K562 (cell line): Measurements from ENCODE around the gene CFAP251. TPM values are rescaled to one million over a fixed set of nuclear protein-coding genes. Genes with fewer than 3 reads are reported as not detected.

Experiments
- BMI1 ChIP-seq: fragments of 150-350 bp; IDR thresholded peaks from 2 replicates; pipeline ENCODE4 v1.6.1; 2014; ENCODE audit warnings: low read length
- GABPB2 ChIP-seq: fragments of 250-450 bp; sonication (Bioruptor Pico); conservative IDR thresholded peaks from 2 replicates; pipeline ENCODE4 v1.5.1; 2021; ENCODE audit warnings: mild to moderate bottlenecking
- NBN ChIP-seq: fragments of 450-650 bp; IDR thresholded peaks from 2 replicates; pipeline ENCODE4 v1.6.1; 2016; ENCODE audit warnings: low read depth, mild to moderate bottlenecking
- POU5F1 ChIP-seq: fragments of 150-350 bp; IDR thresholded peaks from 2 replicates; pipeline ENCODE4 v1.6.1; 2014; ENCODE audit warnings: borderline replicate concordance, low read length, low read depth, mild to moderate bottlenecking; ENCODE audit not compliant: partially characterized antibody
- PREB ChIP-seq: sonication (generic); formaldehyde crosslinking; IDR thresholded peaks from 2 replicates; pipeline ENCODE4 v1.8.1; 2023; ENCODE audit warnings: mild to moderate bottlenecking, missing genetic modification reagents
- PTBP1 ChIP-seq: fragments of 200-400 bp; formaldehyde crosslinking; IDR thresholded peaks from 2 replicates; pipeline ENCODE4 v1.6.1; 2017; ENCODE audit warnings: low read depth, low read length
- SAP30 ChIP-seq: fragments of 200-600 bp; sonication (generic); IDR thresholded peaks from 2 replicates; pipeline ENCODE4 v1.6.1; 2012; ENCODE audit warnings: borderline replicate concordance, low read depth, mild to moderate bottlenecking, moderate library complexity, low read length, control low read depth, inconsistent platforms; ENCODE audit not compliant: insufficient read depth, poor library complexity, severe bottlenecking
- TGIF2 ChIP-seq: sonication (generic); formaldehyde crosslinking; IDR thresholded peaks from 2 replicates; pipeline ENCODE4 v1.8.1; 2022; ENCODE audit warnings: mild to moderate bottlenecking, missing genetic modification reagents, moderate library complexity
- USF2 ChIP-seq: sonication (generic); formaldehyde crosslinking; IDR thresholded peaks from 2 replicates; pipeline ENCODE4 v1.5.0; 2020; ENCODE audit warnings: missing genetic modification reagents
- ZNF124 ChIP-seq: sonication (generic); formaldehyde crosslinking; IDR thresholded peaks from 2 replicates; pipeline ENCODE4 v1.8.1; 2022; ENCODE audit warnings: missing genetic modification reagents
- ZNF324 ChIP-seq: fragments of 250-450 bp; sonication (Bioruptor Pico); IDR thresholded peaks from 2 replicates; pipeline ENCODE4 v1.4.0; 2020; ENCODE audit warnings: mild to moderate bottlenecking
- ZNF384 ChIP-seq: IDR thresholded peaks from 2 replicates; pipeline ENCODE4 v1.6.1; 2012; ENCODE audit warnings: low read depth, low read length, improper control_type of control experiment
- ZNF79 ChIP-seq: fragments of 250-450 bp; sonication (Bioruptor Pico); IDR thresholded peaks from 2 replicates; pipeline ENCODE4 v1.4.0; 2020; ENCODE audit warnings: low read depth, mild to moderate bottlenecking, moderate library complexity
- polyA plus RNA-seq, 8 experiments: library from polyadenylated mRNA; depleted of rRNA in 4 of 8; stranded (reverse) in 5 of 8; unstranded in 3 of 8; fragments of >200 nt; fragmentation: Nextera tagmentation in 2 of 8; fragmentation: Illumina TruSeq in 1 of 8; extraction: Ambion mirVana in 2 of 8; extraction: Trizol in 1 of 8; gene quantifications; 2 replicates each; pipeline versions ENCODE4 v1.2.1 to v1.2.3, GENCODE V29; 2011 to 2014; ENCODE audit warnings: inconsistent platforms in 1 of 8, missing spikeins in 1 of 8
- total RNA-seq, 7 experiments: library from RNA; depleted of rRNA in 6 of 7; stranded (reverse); fragments of >200 nt in 6 of 7; fragmentation: Illumina TruSeq in 2 of 7; extraction: Trizol in 2 of 7; gene quantifications; 2 replicates each; pipeline versions ENCODE4 v1.2.1 to v1.2.3, GENCODE V29; 2011 to 2021; ENCODE audit warnings: low replicate concordance in 1 of 7
- TF ChIP-seq, protein P1 (sequence below): fragments of 200-600 bp; sonication (generic); IDR thresholded peaks from one replicate; pipeline ENCODE4 v1.6.1; 2012; ENCODE audit warnings: mild to moderate bottlenecking, low read depth, low read length, inconsistent platforms

The CFAP251 gene
- total and polyA plus RNA-seq, 9 of the 15 experiments (the other 6 are each of a cell fraction or from before 2014, with no cell fraction given) = 16.6 to 31.0 (median 19.1) TPM

GRCh38 chr12:121888478-121889273 lies 29.7 kb upstream of the CFAP251 start, which contains the start of gene PSMD9 (continued):
- TF ChIP-seq, protein P1, sequence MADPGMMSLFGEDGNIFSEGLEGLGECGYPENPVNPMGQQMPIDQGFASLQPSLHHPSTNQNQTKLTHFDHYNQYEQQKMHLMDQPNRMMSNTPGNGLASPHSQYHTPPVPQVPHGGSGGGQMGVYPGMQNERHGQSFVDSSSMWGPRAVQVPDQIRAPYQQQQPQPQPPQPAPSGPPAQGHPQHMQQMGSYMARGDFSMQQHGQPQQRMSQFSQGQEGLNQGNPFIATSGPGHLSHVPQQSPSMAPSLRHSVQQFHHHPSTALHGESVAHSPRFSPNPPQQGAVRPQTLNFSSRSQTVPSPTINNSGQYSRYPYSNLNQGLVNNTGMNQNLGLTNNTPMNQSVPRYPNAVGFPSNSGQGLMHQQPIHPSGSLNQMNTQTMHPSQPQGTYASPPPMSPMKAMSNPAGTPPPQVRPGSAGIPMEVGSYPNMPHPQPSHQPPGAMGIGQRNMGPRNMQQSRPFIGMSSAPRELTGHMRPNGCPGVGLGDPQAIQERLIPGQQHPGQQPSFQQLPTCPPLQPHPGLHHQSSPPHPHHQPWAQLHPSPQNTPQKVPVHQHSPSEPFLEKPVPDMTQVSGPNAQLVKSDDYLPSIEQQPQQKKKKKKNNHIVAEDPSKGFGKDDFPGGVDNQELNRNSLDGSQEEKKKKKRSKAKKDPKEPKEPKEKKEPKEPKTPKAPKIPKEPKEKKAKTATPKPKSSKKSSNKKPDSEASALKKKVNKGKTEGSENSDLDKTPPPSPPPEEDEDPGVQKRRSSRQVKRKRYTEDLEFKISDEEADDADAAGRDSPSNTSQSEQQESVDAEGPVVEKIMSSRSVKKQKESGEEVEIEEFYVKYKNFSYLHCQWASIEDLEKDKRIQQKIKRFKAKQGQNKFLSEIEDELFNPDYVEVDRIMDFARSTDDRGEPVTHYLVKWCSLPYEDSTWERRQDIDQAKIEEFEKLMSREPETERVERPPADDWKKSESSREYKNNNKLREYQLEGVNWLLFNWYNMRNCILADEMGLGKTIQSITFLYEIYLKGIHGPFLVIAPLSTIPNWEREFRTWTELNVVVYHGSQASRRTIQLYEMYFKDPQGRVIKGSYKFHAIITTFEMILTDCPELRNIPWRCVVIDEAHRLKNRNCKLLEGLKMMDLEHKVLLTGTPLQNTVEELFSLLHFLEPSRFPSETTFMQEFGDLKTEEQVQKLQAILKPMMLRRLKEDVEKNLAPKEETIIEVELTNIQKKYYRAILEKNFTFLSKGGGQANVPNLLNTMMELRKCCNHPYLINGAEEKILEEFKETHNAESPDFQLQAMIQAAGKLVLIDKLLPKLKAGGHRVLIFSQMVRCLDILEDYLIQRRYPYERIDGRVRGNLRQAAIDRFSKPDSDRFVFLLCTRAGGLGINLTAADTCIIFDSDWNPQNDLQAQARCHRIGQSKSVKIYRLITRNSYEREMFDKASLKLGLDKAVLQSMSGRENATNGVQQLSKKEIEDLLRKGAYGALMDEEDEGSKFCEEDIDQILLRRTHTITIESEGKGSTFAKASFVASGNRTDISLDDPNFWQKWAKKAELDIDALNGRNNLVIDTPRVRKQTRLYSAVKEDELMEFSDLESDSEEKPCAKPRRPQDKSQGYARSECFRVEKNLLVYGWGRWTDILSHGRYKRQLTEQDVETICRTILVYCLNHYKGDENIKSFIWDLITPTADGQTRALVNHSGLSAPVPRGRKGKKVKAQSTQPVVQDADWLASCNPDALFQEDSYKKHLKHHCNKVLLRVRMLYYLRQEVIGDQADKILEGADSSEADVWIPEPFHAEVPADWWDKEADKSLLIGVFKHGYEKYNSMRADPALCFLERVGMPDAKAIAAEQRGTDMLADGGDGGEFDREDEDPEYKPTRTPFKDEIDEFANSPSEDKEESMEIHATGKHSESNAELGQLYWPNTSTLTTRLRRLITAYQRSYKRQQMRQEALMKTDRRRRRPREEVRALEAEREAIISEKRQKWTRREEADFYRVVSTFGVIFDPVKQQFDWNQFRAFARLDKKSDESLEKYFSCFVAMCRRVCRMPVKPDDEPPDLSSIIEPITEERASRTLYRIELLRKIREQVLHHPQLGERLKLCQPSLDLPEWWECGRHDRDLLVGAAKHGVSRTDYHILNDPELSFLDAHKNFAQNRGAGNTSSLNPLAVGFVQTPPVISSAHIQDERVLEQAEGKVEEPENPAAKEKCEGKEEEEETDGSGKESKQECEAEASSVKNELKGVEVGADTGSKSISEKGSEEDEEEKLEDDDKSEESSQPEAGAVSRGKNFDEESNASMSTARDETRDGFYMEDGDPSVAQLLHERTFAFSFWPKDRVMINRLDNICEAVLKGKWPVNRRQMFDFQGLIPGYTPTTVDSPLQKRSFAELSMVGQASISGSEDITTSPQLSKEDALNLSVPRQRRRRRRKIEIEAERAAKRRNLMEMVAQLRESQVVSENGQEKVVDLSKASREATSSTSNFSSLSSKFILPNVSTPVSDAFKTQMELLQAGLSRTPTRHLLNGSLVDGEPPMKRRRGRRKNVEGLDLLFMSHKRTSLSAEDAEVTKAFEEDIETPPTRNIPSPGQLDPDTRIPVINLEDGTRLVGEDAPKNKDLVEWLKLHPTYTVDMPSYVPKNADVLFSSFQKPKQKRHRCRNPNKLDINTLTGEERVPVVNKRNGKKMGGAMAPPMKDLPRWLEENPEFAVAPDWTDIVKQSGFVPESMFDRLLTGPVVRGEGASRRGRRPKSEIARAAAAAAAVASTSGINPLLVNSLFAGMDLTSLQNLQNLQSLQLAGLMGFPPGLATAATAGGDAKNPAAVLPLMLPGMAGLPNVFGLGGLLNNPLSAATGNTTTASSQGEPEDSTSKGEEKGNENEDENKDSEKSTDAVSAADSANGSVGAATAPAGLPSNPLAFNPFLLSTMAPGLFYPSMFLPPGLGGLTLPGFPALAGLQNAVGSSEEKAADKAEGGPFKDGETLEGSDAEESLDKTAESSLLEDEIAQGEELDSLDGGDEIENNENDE = no peak
- TF ChIP-seq ZNF384 (peak; percentile 45), USF2 (CRISPR knock-in tag) (peak; percentile 90), ZNF79 (CRISPR knock-in tag) (no peak), ZNF124 (no peak), ZNF324 (CRISPR knock-in tag) (no peak), SAP30 (peak; percentile 82), GABPB2 (CRISPR knock-in tag) (no peak), POU5F1 (peak; percentile 91), NBN (peak; percentile 86), BMI1 (no peak), TGIF2 (CRISPR knock-in tag) (0 out of 2 replicates have a peak, but pooled peaks have one; percentile 60), PREB (CRISPR knock-in tag) (peak; percentile 95; the same call in 1 of the 2 replicates), PTBP1 (no peak)
